GM23338 (cell line): ENCODE results near the gene PLEKHG5. TPM values are rescaled to one million over a fixed set of nuclear protein-coding genes. Genes with fewer than 3 reads are reported as not detected.

ENCODE experiments used
- ATAC-seq: fragments of 200-7000 bp; cut with Tn5 transposase; 3 replicates; pipeline ENCODE4 v1.9.1; 2020
- DNase-seq: peaks from one replicate; pipeline ENCODE4 v3.0.0-alpha.2; 2015; ENCODE audit warnings: low spot score
- H2AFZ ChIP-seq: fragments of 200-600 bp; sonication (generic); 2 replicates; pipeline ENCODE4 v1.8.0; 2016; ENCODE audit warnings: antibody characterized with exemption, mild to moderate bottlenecking, moderate library complexity
- H3F3A ChIP-seq: fragments of 200-600 bp; sonication (generic); replicated peaks from 2 replicates; pipeline ENCODE4 v1.8.0; 2017; ENCODE audit warnings: antibody characterized with exemption, mixed run types, low read depth
- H3K27ac ChIP-seq: fragments of 200-600 bp; sonication (generic); 2 replicates; pipeline ENCODE4 v1.6.1; 2016; ENCODE audit warnings: low read depth
- H3K27me3 ChIP-seq: fragments of 200-600 bp; sonication (generic); 2 replicates; pipeline ENCODE4 v1.8.0; 2016; ENCODE audit warnings: mild to moderate bottlenecking, mixed run types, moderate library complexity; ENCODE audit not compliant: insufficient read depth
- H3K36me3 ChIP-seq: fragments of 200-600 bp; sonication (generic); 2 replicates; pipeline ENCODE4 v1.8.0; 2016; ENCODE audit warnings: mild to moderate bottlenecking; ENCODE audit not compliant: insufficient read depth
- H3K4me1 ChIP-seq: fragments of 200-600 bp; sonication (generic); 2 replicates; pipeline ENCODE4 v1.8.0; 2016; ENCODE audit warnings: mild to moderate bottlenecking, moderate library complexity; ENCODE audit not compliant: insufficient read depth
- H3K4me2 ChIP-seq: fragments of 200-600 bp; sonication (generic); 2 replicates; pipeline ENCODE4 v1.7.1; 2017; ENCODE audit warnings: mixed run types
- H3K4me3 ChIP-seq: fragments of 200-600 bp; sonication (generic); 2 replicates; pipeline ENCODE4 v1.6.1; 2016; ENCODE audit warnings: mixed run types
- H3K79me2 ChIP-seq: fragments of 200-600 bp; sonication (generic); replicated peaks from 2 replicates; pipeline ENCODE4 v1.8.0; 2017; ENCODE audit warnings: mild to moderate bottlenecking; ENCODE audit not compliant: insufficient read depth
- H3K9me2 ChIP-seq: fragments of 200-600 bp; sonication (generic); 2 replicates; pipeline ENCODE4 v1.8.0; 2017; ENCODE audit not compliant: insufficient read depth
- H4K20me1 ChIP-seq: fragments of 200-600 bp; sonication (generic); replicated peaks from 2 replicates; pipeline ENCODE4 v1.8.0; 2017; ENCODE audit warnings: mild to moderate bottlenecking; ENCODE audit not compliant: insufficient read depth
- H3K27ac Mint-ChIP-seq: 2 replicates; pipeline ENCODE4 v1.8.0; 2020; ENCODE audit warnings: inconsistent platforms, mild to moderate bottlenecking, moderate library complexity, mixed read lengths
- H3K27me3 Mint-ChIP-seq: 3 replicates; pipeline ENCODE4 v1.8.0; 2022; ENCODE audit warnings: low read depth, mild to moderate bottlenecking, moderate library complexity, mixed read lengths, inconsistent platforms; ENCODE audit not compliant: insufficient read depth, poor library complexity
- H3K36me3 Mint-ChIP-seq: 3 replicates; pipeline ENCODE4 v1.8.0; 2021; ENCODE audit warnings: low read depth, mild to moderate bottlenecking, inconsistent platforms, moderate library complexity, mixed read lengths
- H3K4me1 Mint-ChIP-seq: 3 replicates; pipeline ENCODE4 v1.8.0; 2020; ENCODE audit warnings: mild to moderate bottlenecking, inconsistent platforms, mixed read lengths
- H3K4me3 Mint-ChIP-seq: 3 replicates; pipeline ENCODE4 v1.8.0; 2021; ENCODE audit warnings: moderate library complexity, mild to moderate bottlenecking, inconsistent platforms, mixed read lengths
- H3K9me3 Mint-ChIP-seq: 3 replicates; pipeline ENCODE4 v1.8.0; 2020; ENCODE audit warnings: moderate library complexity, mild to moderate bottlenecking, inconsistent platforms, mixed read lengths
- CREB1 ChIP-seq: fragments of 250-450 bp; sonication (Bioruptor Pico); IDR thresholded peaks from 2 replicates; pipeline ENCODE4 v1.5.0; 2020; ENCODE audit warnings: low read depth, mild to moderate bottlenecking, moderate library complexity
- ETS1 ChIP-seq: IDR thresholded peaks from 2 replicates; pipeline ENCODE4 v1.6.1; 2016; ENCODE audit warnings: antibody characterized with exemption
- EZH2 ChIP-seq: fragments of 200-600 bp; sonication (generic); IDR thresholded peaks from one replicate; pipeline ENCODE4 v1.8.0; 2017; ENCODE audit warnings: antibody characterized with exemption, mild to moderate bottlenecking, low read depth; ENCODE audit not compliant: unreplicated experiment
- EZH2phosphoT487 ChIP-seq: fragments of 200-600 bp; sonication (generic); IDR thresholded peaks from one replicate; pipeline ENCODE4 v1.8.1; 2018; ENCODE audit warnings: antibody characterized with exemption; ENCODE audit not compliant: unreplicated experiment
- JUNB ChIP-seq: IDR thresholded peaks from one replicate; pipeline ENCODE4 v1.6.1; 2016; ENCODE audit warnings: antibody characterized with exemption; ENCODE audit not compliant: unreplicated experiment
- NANOG ChIP-seq: IDR thresholded peaks from 2 replicates; pipeline ENCODE4 v1.6.1; 2016; ENCODE audit warnings: antibody characterized with exemption, borderline replicate concordance
- POLR2AphosphoS5 ChIP-seq: IDR thresholded peaks from 2 replicates; pipeline ENCODE4 v1.6.1; 2016; ENCODE audit warnings: antibody characterized with exemption, low read depth
- REST ChIP-seq: IDR thresholded peaks from one replicate; pipeline ENCODE4 v1.6.1; 2018; ENCODE audit warnings: antibody characterized with exemption; ENCODE audit not compliant: unreplicated experiment
- STAT1 ChIP-seq: IDR thresholded peaks from one replicate; pipeline ENCODE4 v1.6.1; 2016; ENCODE audit warnings: antibody characterized with exemption; ENCODE audit not compliant: unreplicated experiment
- ZNF114 ChIP-seq: fragments of 250-450 bp; sonication (Bioruptor Pico); IDR thresholded peaks from 2 replicates; pipeline ENCODE4 v1.5.0; 2020; ENCODE audit warnings: mild to moderate bottlenecking, moderate library complexity
- ZNF331 ChIP-seq: fragments of 250-450 bp; sonication (Bioruptor Pico); IDR thresholded peaks from 2 replicates; pipeline ENCODE4 v1.5.0; 2020; ENCODE audit warnings: low read depth, mild to moderate bottlenecking, moderate library complexity
- polyA plus RNA-seq: library from polyadenylated mRNA; unstranded; fragments of >200 nt; fragmentation: Nextera tagmentation; extraction: Ambion mirVana; gene quantifications from 2 replicates; pipeline ENCODE4 v1.2.1, GENCODE V29; 2016
- total RNA-seq: library from RNA; depleted of rRNA; stranded (reverse); fragments of >200 nt; shearing (Covaris generic); gene quantifications from 2 replicates; pipeline ENCODE4 v1.2.3, GENCODE V29; 2014
- TF ChIP-seq, protein P1 (sequence below), 2 experiments: fragments of 200-600 bp in 1 of 2; sonication (generic) in 1 of 2; conservative IDR thresholded peaks; 2 replicates each; pipeline versions ENCODE4 v1.5.1 to v1.6.1; 2016 to 2017; ENCODE audit warnings: antibody characterized with exemption in 2 of 2, low read depth in 2 of 2, mild to moderate bottlenecking in 2 of 2, moderate library complexity in 1 of 2

PLEKHG5 gene
- total and polyA plus RNA-seq, 2 experiments from 2014 or later, result 9.0 to 26.4 TPM

DNA sequence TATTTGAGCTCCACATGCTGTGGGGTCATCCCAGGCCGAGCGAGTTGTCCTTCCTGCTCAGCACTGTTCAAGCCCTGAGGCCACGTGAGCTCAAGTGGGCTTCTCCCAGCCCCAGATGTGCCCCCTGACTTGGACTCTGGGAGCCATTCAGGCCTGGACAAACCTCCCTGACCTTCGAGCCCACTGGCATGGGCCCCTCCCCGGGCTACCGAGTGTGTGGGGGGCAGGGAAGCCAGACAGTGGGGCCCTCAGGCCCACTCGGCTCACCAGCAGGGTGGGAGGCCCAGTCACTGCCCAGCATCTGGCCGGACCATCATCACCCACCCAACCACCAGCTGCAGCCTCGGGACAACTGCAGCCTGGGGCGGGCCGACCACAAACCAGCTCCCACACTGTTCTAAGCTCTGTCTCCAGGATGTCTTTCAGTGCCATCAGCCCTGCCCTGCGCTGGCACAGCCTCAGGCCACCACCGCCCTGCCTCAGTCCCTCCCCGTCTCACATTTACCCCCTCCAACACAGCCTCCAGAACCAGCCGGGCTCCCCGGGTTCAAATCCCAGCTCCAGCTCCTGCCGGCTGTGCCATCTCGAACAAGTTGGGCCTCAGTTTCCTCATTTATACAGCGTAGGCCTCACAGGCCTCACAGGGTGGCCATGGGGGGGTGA is 20.9 kb upstream of the PLEKHG5 start (continued):
- TF ChIP-seq ETS1 (no peak), EZH2phosphoT487 (no peak), REST (no peak), POLR2AphosphoS5 (no peak), STAT1 (no peak), EZH2 (no peak), NANOG (no peak), CREB1 (CRISPR knock-in tag) (no peak), ZNF331 (CRISPR knock-in tag) (no peak), JUNB (no peak), ZNF114 (CRISPR knock-in tag) (no peak)

GRCh38 chr1:6511561-6512244 is 20.2 kb upstream of the PLEKHG5 start:
- Mint-ChIP-seq H3K27ac (no peak overlapping the region), H3K4me1 (0 out of 3 replicates have a peak, but pooled peaks cover 5% of the 10 kb centered on the region), H3K27me3 (peaks cover 5% of the 10 kb centered on the region), H3K4me3 (no peak overlapping the region), H3K9me3 (no peaks in the 10 kb centered on the region), H3K36me3 (no peaks in the 10 kb centered on the region)
- H3K9me2 ChIP-seq, result no peaks in the 10 kb centered on the region
- H3F3A ChIP-seq, result no peaks in the 10 kb centered on the region
- DNase-seq, result no peak
- no peaks in the 10 kb centered on the region for H3K36me3 ChIP-seq
- no peaks in the 10 kb centered on the region for H3K4me1 ChIP-seq
- no peak overlapping the region for H2AFZ ChIP-seq
- no peak overlapping the region for H3K4me3 ChIP-seq
- H4K20me1 ChIP-seq, result no peaks in the 10 kb centered on the region
- H3K4me2 ChIP-seq, result no peak overlapping the region
- no peak overlapping the region for H3K27ac ChIP-seq
- H3K79me2 ChIP-seq, result no peaks in the 10 kb centered on the region
- ATAC-seq, result peak; percentile 15; the same call in 1 of the 3 replicates
- H3K27me3 ChIP-seq, result no peaks in the 10 kb centered on the region
- TF ChIP-seq, protein P1, sequence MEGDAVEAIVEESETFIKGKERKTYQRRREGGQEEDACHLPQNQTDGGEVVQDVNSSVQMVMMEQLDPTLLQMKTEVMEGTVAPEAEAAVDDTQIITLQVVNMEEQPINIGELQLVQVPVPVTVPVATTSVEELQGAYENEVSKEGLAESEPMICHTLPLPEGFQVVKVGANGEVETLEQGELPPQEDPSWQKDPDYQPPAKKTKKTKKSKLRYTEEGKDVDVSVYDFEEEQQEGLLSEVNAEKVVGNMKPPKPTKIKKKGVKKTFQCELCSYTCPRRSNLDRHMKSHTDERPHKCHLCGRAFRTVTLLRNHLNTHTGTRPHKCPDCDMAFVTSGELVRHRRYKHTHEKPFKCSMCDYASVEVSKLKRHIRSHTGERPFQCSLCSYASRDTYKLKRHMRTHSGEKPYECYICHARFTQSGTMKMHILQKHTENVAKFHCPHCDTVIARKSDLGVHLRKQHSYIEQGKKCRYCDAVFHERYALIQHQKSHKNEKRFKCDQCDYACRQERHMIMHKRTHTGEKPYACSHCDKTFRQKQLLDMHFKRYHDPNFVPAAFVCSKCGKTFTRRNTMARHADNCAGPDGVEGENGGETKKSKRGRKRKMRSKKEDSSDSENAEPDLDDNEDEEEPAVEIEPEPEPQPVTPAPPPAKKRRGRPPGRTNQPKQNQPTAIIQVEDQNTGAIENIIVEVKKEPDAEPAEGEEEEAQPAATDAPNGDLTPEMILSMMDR (conservative IDR thresholded peaks at IDR 0.05; ENCODE audit: low read depth in 2 of 2), result no peak
- TF ChIP-seq JUNB (no peak), EZH2 (no peak), EZH2phosphoT487 (no peak), CREB1 (CRISPR knock-in tag) (no peak), POLR2AphosphoS5 (no peak)
